Osteoblast (primary cell): ENCODE results near the gene DIS3L2. TPM values are rescaled to one million over a fixed set of nuclear protein-coding genes. Genes with fewer than 3 reads are reported as not detected.
A peak's percentile ranks its signal among the peaks of the same experiment; 100 is the strongest.

Source experiments
- DNase-seq: peaks from one replicate; pipeline ENCODE4 v3.0.0; 2011; ENCODE audit warnings: low spot score, mixed read lengths; ENCODE audit not compliant: insufficient read length; ENCODE audit errors: missing footprints
- H2AFZ ChIP-seq: 2 replicates; pipeline ENCODE4 v1.6.0; 2011; ENCODE audit warnings: mild to moderate bottlenecking, low read length
- H3K27ac ChIP-seq: 2 replicates; pipeline ENCODE4 v1.5.1; 2011; ENCODE audit warnings: mild to moderate bottlenecking, low read depth, low read length, moderate library complexity
- H3K27me3 ChIP-seq: 2 replicates; pipeline ENCODE4 v1.6.0; 2012; ENCODE audit warnings: mild to moderate bottlenecking, control low read depth, inconsistent platforms, low read length, moderate library complexity; ENCODE audit not compliant: insufficient read depth
- H3K36me3 ChIP-seq: 2 replicates; pipeline ENCODE4 v1.5.1; 2011; ENCODE audit warnings: mild to moderate bottlenecking, low read length, control low read depth, moderate library complexity; ENCODE audit not compliant: insufficient read depth
- H3K4me1 ChIP-seq: 2 replicates; pipeline ENCODE4 v1.5.1; 2011; ENCODE audit warnings: mild to moderate bottlenecking, low read length, control low read depth, moderate library complexity; ENCODE audit not compliant: insufficient read depth
- H3K4me2 ChIP-seq: 2 replicates; pipeline ENCODE4 v1.6.0; 2011; ENCODE audit warnings: mild to moderate bottlenecking, low read length; ENCODE audit not compliant: insufficient read depth
- H3K4me3 ChIP-seq: fragments of 200-600 bp; sonication (generic); 3 replicates; pipeline ENCODE4 v1.5.1; 2012; ENCODE audit warnings: mild to moderate bottlenecking, low read length, inconsistent platforms; ENCODE audit not compliant: insufficient read depth
- H3K79me2 ChIP-seq: 2 replicates; pipeline ENCODE4 v1.6.0; 2012; ENCODE audit warnings: mild to moderate bottlenecking, low read length, control low read depth, inconsistent platforms; ENCODE audit not compliant: insufficient read depth
- H3K9me3 ChIP-seq: 2 replicates; pipeline ENCODE4 v1.5.1; 2011; ENCODE audit warnings: low read depth, low read length, control low read depth
- H4K20me1 ChIP-seq: 2 replicates; pipeline ENCODE4 v1.6.0; 2012; ENCODE audit warnings: mild to moderate bottlenecking, low read length, control low read depth; ENCODE audit not compliant: insufficient read depth
- CTCF ChIP-seq: IDR thresholded peaks from 2 replicates; pipeline ENCODE4 v1.5.1; 2011; ENCODE audit warnings: mild to moderate bottlenecking, low read depth, low read length, moderate library complexity; ENCODE audit errors: extremely low read depth
- total RNA-seq: library from RNA; depleted of rRNA; stranded (reverse); fragments of >200 nt; gene quantifications from 2 replicates; pipeline ENCODE4 v1.2.3, GENCODE V29; 2012

Gene DIS3L2
- total RNA-seq, 1 donor, result 28.2 TPM

GRCh38 chr2:232345251-232345650 lies 383.7 kb downstream of the DIS3L2 start:
- H3K9me3 ChIP-seq, result no peaks in the 10 kb centered on the region
- H3K27me3 ChIP-seq, result peaks cover 24% of the 10 kb centered on the region
- H3K36me3 ChIP-seq, result no peaks in the 10 kb centered on the region
- no peak overlapping the region for H3K4me2 ChIP-seq
- no peak overlapping the region for H3K27ac ChIP-seq
- no peaks in the 10 kb centered on the region for H4K20me1 ChIP-seq
- no peak for DNase-seq
- no peak for TF ChIP-seq CTCF
- H3K4me1 ChIP-seq, result no peaks in the 10 kb centered on the region
- H3K79me2 ChIP-seq, result no peaks in the 10 kb centered on the region
- no peak overlapping the region for H2AFZ ChIP-seq
- no peak overlapping the region for H3K4me3 ChIP-seq

- TF ChIP-seq CTCF, result no peak
- H3K36me3 ChIP-seq, result no peaks in the 10 kb centered on the region
- H3K27me3 ChIP-seq, result peaks cover 45% of the 10 kb centered on the region
- H2AFZ ChIP-seq, result no peak overlapping the region
- no peak overlapping the region for H3K27ac ChIP-seq
- peak; percentile 44 for DNase-seq
- H3K4me2 ChIP-seq, result no peak overlapping the region
- no peak overlapping the region for H3K4me3 ChIP-seq
- H3K4me1 ChIP-seq, result no peaks in the 10 kb centered on the region
- no peaks in the 10 kb centered on the region for H4K20me1 ChIP-seq
- no peaks in the 10 kb centered on the region for H3K9me3 ChIP-seq
- H3K79me2 ChIP-seq, result no peaks in the 10 kb centered on the region
Measured at GRCh38 chr2:232347369-232347768, 385.9 kb downstream of the DIS3L2 start.

- H3K27me3 ChIP-seq, result peaks cover 54% of the 10 kb centered on the region
- no peaks in the 10 kb centered on the region for H3K9me3 ChIP-seq
- no peak overlapping the region for H3K27ac ChIP-seq
- no peaks in the 10 kb centered on the region for H4K20me1 ChIP-seq
- DNase-seq, result peak; percentile 62
- no peaks in the 10 kb centered on the region for H3K4me1 ChIP-seq
- H3K4me3 ChIP-seq, result no peak overlapping the region
- no peaks in the 10 kb centered on the region for H3K79me2 ChIP-seq
- no peak for TF ChIP-seq CTCF
- no peak overlapping the region for H2AFZ ChIP-seq
- no peak overlapping the region for H3K4me2 ChIP-seq
- no peaks in the 10 kb centered on the region for H3K36me3 ChIP-seq
Measured at GRCh38 chr2:232348936-232349335, 387.4 kb downstream of the DIS3L2 start.

GRCh38 chr2:232349546-232349945 lies 388.0 kb downstream of the DIS3L2 start:
- H3K27me3 ChIP-seq, result peaks cover 54% of the 10 kb centered on the region
- no peaks in the 10 kb centered on the region for H3K36me3 ChIP-seq
- no peak overlapping the region for H2AFZ ChIP-seq
- peak; percentile 48 for DNase-seq
- no peaks in the 10 kb centered on the region for H3K9me3 ChIP-seq
- no peak overlapping the region for H3K27ac ChIP-seq
- H4K20me1 ChIP-seq, result no peaks in the 10 kb centered on the region
- no peak overlapping the region for H3K4me3 ChIP-seq
- H3K4me1 ChIP-seq, result no peaks in the 10 kb centered on the region
- no peak overlapping the region for H3K4me2 ChIP-seq
- no peak for TF ChIP-seq CTCF
- no peaks in the 10 kb centered on the region for H3K79me2 ChIP-seq
